NOMO-1 treated with DMSO at 0.1 percent for 48 hours (cell line): ENCODE results near the gene FARSA.
"Not testable (repeated sequence)": the region's sequence is repeated elsewhere in the genome, so short reads cannot be mapped to it uniquely, and the experiment has no call there.

Source experiments
- DNase-seq: peaks from one replicate; lab custom pipeline; 2025; ENCODE audit not compliant: unreplicated experiment; lab: John Stamatoyannopoulos, UW

FARSA gene

DNA sequence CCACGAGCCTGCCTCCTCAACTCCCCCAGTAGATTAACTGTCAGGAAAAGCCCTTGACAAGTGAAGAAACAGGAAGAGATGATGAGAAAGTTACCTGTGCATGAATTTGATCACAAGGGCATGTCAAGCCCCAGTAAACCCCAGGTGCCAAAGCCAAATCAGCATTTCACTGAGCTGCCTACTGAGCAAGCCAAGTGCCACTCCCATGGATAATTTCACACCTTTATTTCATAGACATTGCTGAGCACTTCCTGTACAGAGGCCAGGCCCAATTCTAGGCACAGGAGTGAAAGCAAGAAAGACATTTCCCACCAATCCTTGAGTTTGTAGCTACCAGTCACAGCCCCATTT lies 21.1 kb upstream of the FARSA start:
- DNase-seq: no peak

DNA sequence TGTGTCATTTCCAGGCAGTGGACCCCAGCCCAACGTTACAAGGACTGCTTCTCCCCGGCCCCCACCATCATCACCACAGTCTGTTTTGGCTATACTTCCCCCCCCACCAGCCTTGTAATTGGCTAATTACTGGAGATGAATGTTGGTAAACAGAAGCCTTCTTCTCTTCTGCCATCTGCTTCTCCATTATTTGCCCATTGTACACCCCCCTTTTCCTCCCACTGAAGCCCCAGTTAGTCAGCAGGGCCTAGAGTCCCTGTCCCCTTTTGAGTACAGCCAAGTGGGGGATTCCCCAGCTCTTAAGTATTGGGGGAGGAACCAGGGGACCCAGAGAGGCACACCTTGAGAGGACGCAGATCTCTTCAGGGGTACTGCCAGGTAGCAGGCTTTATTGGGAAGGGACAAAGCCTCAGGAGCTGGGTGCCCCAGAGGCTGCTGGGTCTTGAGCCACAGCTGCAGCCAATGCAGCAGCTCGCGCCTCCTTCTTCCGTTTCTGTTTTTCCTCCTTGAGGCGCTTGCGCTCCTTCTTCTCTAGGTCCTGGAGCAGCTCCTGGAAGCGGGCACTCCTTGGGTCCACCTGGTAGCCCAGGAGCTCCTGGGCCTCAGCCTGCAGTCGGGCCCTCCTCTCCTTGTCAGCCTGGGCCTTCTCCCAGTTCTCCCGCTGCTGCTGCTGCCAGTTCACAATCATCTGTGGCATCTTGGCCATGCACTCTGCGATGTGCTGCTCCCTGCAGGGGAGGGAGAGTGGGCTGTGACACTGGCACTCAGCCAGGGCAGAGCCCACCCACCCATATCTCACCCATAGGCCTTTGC lies 20.5 kb upstream of the FARSA start:
- DNase-seq: no peak

GRCh38 chr19:12953138-12953798 lies 19.8 kb upstream of the FARSA start:
- DNase-seq: no peak

DNA sequence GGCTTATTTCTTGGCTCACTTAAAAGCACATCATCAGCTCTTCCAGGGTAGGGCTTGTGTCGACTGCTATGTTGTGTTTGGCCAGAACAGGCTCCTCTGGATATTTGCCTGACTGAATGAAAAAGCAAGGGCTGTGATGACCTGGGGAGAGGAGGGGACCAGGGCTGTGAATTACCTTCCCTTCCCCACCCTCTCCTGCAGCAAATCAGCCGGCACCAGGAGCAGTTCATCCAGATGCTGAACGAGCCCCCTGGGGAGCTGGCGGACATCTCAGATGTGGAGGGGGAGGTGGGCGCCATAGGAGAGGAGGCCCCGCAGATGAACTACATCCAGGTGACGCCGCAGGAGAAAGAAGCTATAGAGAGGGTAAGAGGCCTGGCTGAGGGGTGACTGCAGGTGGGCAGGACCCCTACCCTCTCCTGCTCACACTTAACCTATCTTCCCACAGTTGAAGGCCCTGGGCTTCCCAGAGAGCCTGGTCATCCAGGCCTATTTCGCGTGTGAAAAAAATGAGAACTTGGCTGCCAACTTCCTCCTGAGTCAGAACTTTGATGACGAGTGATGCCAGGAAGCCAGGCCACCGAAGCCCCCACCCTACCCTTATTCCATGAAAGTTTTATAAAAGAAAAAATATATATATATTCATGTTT lies 19.1 kb upstream of the FARSA start:
- DNase-seq: no peak

DNA sequence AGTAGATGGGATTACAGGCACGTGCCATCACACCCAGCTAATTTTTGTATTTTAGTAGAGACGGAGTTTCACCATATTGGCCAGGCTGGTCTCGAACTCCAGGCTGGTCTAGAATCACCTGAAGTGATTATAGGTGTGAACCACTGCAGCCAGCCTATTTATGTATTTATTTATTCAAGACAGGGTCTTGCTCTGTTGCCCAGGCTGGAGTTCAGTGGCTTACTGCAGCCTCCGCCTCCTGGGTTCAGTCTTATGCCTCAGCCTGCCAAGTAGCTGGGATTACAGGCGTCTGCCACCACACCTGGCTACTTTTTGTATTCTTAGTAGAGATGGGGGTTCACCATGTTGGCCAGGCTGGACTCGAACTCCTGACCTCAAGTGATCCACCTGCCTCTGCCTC lies 18.5 kb upstream of the FARSA start:
- not testable (repeated sequence) for DNase-seq

GRCh38 chr19:12949363-12950283 lies 16.1 kb upstream of the FARSA start:
- no peak for DNase-seq

GRCh38 chr19:12948612-12949362 lies 15.3 kb upstream of the FARSA start:
- DNase-seq: no peak

GRCh38 chr19:12947702-12948611 lies 14.4 kb upstream of the FARSA start:
- no peak for DNase-seq

DNA sequence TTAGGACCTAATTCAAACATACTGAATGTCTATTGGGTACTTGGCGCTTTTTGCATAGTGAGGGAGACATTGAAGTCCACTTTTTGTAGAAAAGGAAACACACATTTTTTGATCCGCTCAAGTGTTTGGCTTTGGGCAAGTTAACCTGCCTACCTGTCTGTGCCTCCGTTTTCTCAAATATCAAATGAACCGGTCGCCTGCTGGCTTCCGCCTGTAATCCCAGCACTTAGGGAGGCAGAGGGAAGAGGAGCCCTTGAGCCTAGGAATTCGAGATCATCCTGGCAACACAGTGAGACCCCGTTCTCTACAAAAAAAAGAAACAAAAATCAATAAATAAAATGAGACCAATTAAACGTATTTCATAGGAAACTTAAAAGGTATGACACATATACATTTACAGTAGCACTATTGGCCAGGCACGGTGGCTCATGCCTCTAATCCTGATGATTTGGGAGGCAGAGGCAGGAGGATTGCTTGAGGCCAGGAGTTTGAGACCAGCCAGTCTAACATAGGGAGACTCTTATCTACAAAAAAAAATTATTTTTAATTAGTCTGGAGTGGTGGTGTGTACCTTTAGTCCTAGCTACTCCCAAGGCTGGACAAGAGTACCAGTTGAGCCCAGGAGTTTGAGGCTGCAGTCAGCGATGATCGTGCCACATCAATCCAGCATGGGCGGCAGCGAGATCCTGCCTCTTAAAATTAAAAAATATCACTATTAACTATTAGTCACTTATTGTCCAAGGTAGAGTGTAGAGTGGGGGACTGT lies 13.4 kb upstream of the FARSA start:
- no peak for DNase-seq

DNA sequence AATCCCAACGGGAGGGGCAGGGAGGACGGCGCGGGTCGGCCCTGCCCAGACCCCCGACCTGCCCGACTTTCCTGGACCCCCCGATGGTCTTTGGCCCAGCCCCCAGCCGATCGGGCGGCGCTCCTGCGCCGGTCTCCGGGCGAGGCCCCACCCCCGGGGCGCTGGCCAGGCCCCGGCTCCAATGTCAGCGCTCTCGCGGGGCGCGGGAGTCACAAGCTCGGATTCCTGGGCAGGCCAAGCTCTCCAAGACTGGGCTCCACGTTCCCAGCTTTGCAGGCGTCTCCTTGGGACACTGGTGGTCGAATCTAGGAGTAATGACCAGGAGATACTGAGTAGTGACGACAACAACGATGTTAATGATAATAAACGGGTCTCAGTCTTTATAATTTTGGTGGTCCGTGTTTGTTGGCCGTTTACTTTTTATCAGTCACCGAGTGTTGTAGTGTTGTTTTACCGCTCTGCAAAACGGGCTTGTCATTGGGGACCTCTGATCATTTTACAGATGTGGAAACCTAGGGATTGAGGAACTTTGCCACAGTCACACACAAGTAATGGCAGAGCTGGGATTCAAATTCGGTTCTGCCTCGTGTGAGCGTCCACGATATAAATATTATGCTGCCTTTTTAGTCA lies 12.7 kb upstream of the FARSA start:
- DNase-seq: peak; percentile 43

- peak; percentile 91 for DNase-seq
Observed at GRCh38 chr19:12945479-12946091, 12.1 kb upstream of the FARSA start, which contains the start of gene RAD23A. Gene RAD23A (plus strand): TSS chr19:12945862. CDS start chr19:12945949, 87 bp downstream.

GRCh38 chr19:12944104-12944674 lies 10.7 kb upstream of the FARSA start:
- no peak for DNase-seq

- DNase-seq: no peak
Observed at GRCh38 chr19:12943437-12944044, 10.0 kb upstream of the FARSA start.

DNA sequence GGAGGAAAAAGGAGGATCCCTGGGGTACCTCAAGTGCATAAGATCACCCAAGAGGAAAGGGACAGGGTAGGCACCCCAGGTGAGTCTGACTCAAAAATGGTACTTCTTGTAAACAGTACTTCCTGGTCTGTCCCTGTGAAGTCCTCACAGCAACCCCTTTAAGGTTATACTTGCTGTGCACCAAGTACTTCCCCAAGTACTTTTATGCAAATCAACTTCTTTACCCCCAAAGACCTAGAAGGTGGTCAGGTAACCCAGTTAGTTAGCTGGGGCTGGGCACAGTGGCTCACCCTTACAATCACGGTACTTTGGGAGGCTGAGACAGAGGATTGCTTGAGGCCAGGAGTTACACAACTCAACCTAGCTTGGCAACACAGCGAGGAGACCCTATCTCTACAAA lies 7.4 kb upstream of the FARSA start:
- DNase-seq: no peak

DNA sequence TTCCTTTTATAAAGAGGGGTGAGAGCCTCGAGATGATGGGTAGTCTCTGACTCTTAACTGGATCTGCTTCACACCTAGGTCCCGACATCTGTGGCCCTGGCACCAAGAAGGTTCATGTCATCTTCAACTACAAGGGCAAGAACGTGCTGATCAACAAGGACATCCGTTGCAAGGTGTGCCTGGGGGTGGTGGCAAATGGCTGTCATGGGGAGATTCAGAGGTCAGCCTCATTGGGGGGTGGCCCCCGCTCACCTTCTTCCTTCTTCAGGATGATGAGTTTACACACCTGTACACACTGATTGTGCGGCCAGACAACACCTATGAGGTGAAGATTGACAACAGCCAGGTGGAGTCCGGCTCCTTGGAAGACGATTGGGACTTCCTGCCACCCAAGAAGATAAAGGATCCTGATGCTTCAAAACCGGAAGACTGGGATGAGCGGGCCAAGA lies 6.5 kb upstream of the FARSA start:
- no peak for DNase-seq

GRCh38 chr19:12938779-12939601 lies 5.5 kb upstream of the FARSA start:
- DNase-seq: peak; percentile 22
